Activated B cell treated with CpG ODN at 0.5 μM for 24 hours (primary cell): ENCODE data around the gene TMPO. TPM values are rescaled to one million over a fixed set of nuclear protein-coding genes. Genes with fewer than 3 reads are reported as not detected.
"Not testable (repeated sequence)": the region's sequence is repeated elsewhere in the genome, so short reads cannot be mapped to it uniquely, and the experiment has no call there.

ENCODE experiments used
- ATAC-seq: fragments of 200-7000 bp; cut with Tn5 transposase; one replicate; pipeline ENCODE4 v1.10.0; 2021; ENCODE audit warnings: low read depth, mild to moderate bottlenecking, moderate library complexity
- CTCF ChIA-PET: fragments of 350-600 bp; sonication (Branson Sonifier 250); formaldehyde crosslinking; loops from one replicate; lab custom pipeline; 2021; ENCODE audit warnings: antibody characterized with exemption; lab: Charles Lee
- POLR2A ChIA-PET: fragments of 350-600 bp; sonication (Branson Sonifier 250); formaldehyde crosslinking; loops from one replicate; lab custom pipeline; 2021; ENCODE audit warnings: antibody characterized with exemption; lab: Charles Lee
- DNase-seq: peaks from one replicate; pipeline ENCODE4 v3.0.0; 2022
- H3K27ac Mint-ChIP-seq: one replicate; pipeline ENCODE4 v1.8.0; 2020; ENCODE audit warnings: mixed read lengths
- H3K27me3 Mint-ChIP-seq: one replicate; pipeline ENCODE4 v1.8.0; 2021; ENCODE audit warnings: mixed read lengths
- H3K36me3 Mint-ChIP-seq: one replicate; pipeline ENCODE4 v1.8.0; 2021; ENCODE audit warnings: low read depth, mixed read lengths
- H3K4me1 Mint-ChIP-seq: one replicate; pipeline ENCODE4 v1.8.0; 2021; ENCODE audit warnings: mixed read lengths
- H3K4me3 Mint-ChIP-seq: one replicate; pipeline ENCODE4 v1.8.0; 2020; ENCODE audit warnings: mild to moderate bottlenecking, mixed read lengths
- H3K9me3 Mint-ChIP-seq: one replicate; pipeline ENCODE4 v1.8.0; 2020; ENCODE audit warnings: mixed read lengths
- intact Hi-C: fragments of 100-400 bp; cut with micrococcal nuclease; formaldehyde crosslinking; loops from one replicate; pipeline ENCODE4 v1.15.1; 2024
- total RNA-seq: library from RNA; stranded (reverse); gene quantifications from 2 replicates; pipeline ENCODE4 v1.2.3, GENCODE V29; 2022
- TF ChIP-seq, protein P1 (sequence below): fragments of 200-600 bp; IDR thresholded peaks from one replicate; pipeline ENCODE4 v1.8.0; 2022; ENCODE audit warnings: antibody characterized with exemption, mild to moderate bottlenecking

The TMPO gene
- total RNA-seq, 1 donor from 2014 or later = 115 TPM

DNA sequence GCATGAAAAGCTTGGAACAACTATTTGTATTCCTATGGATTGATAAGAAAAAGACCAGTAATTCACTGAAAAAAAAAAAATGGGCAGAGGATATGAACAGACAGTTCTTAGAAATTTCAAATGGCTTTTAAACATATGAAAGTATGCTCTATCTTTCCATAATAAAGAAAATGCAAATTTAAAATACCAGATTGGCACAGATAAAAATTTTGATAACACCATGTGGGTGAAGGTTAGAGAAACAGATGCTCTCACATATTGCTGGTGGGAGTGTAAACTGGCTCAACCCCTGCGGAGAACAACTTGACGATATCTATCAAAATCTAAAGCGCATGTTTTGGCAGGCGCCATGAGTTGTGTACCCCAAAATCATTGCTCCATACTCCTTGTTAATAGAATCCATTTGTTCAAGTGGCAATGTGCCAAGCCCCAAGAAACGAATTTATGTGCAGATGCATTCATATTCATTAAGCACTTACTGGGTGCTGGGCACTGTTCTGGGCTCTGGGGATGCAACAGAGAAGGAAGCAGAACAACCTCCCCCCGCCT is 29.5 kb upstream of the TMPO start:
- intact Hi-C loops = no loop called here
- CTCF ChIA-PET = no interaction called here
- Mint-ChIP-seq H3K4me3 (no peak overlapping the region), H3K27me3 (peaks cover 2% of the 10 kb centered on the region), H3K27ac (no peak overlapping the region), H3K9me3 (no peaks in the 10 kb centered on the region), H3K4me1 (peaks cover under 1% of the 10 kb centered on the region), H3K36me3 (no peaks in the 10 kb centered on the region)
- TF ChIP-seq, protein P1, sequence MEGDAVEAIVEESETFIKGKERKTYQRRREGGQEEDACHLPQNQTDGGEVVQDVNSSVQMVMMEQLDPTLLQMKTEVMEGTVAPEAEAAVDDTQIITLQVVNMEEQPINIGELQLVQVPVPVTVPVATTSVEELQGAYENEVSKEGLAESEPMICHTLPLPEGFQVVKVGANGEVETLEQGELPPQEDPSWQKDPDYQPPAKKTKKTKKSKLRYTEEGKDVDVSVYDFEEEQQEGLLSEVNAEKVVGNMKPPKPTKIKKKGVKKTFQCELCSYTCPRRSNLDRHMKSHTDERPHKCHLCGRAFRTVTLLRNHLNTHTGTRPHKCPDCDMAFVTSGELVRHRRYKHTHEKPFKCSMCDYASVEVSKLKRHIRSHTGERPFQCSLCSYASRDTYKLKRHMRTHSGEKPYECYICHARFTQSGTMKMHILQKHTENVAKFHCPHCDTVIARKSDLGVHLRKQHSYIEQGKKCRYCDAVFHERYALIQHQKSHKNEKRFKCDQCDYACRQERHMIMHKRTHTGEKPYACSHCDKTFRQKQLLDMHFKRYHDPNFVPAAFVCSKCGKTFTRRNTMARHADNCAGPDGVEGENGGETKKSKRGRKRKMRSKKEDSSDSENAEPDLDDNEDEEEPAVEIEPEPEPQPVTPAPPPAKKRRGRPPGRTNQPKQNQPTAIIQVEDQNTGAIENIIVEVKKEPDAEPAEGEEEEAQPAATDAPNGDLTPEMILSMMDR = no peak
- POLR2A ChIA-PET = interaction anchor here (0.6 kb wide), 1 partner anchor 160 kb away, joined by 4 read pairs; no protein-coding TSS in a partner anchor
- DNase-seq = no peak
- no peak for ATAC-seq

DNA sequence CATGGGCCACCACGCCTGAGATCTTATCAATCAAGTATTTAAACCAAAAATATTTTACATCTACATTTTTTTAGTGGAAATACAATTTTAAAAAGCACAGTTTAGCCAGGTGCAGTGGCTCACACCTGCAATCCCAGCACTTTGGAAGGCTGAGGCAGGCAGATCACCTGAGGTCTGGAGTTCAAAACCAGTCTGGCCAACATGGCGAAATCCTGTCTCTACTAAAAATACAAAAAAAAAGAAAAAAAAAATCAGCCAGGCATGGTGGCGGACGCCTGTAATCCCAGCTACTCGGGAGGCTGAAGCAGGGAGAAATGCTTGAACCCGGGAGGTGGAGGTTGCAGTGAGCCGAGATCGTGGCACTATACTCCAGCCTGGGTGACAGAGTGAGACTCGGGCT is 27.0 kb upstream of the TMPO start:
- H3K27ac Mint-ChIP-seq, H3K9me3 Mint-ChIP-seq, H3K4me3 Mint-ChIP-seq, H3K27me3 Mint-ChIP-seq, intact Hi-C loops, H3K4me1 Mint-ChIP-seq, H3K36me3 Mint-ChIP-seq, ATAC-seq, DNase-seq: not testable (repeated sequence)
- ChIA-PET POLR2A (interaction anchor here (1.2 kb wide), 1 partner anchor 44 kb away, joined by 4 read pairs; no protein-coding TSS in a partner anchor), CTCF (interaction anchor here (4.0 kb wide), 1 partner anchor 44 kb away, joined by 32 read pairs; no protein-coding TSS in a partner anchor)

DNA sequence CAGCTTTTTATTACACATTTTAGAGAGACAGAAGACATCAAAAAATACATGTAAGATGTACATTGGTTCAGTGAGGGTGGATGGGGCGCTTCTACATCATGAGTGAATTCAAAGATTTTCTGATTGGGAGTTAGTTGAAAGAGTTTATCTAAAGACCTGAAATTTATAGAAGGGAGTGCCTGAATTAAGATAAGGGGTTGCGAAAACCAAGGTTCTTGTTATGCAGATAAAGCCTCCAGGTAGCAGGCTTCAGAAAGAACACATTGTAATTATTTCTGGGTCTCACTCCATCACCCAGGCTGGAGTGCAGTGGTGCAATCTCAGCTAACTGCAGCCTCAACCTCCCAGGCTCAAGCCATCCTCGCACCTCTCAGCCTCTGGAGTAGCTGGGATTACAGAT is 26.2 kb upstream of the TMPO start:
- Mint-ChIP-seq H3K4me3 (no peak overlapping the region), H3K9me3 (no peaks in the 10 kb centered on the region), H3K4me1 (peaks cover 4% of the 10 kb centered on the region), H3K27me3 (peaks cover 2% of the 10 kb centered on the region), H3K27ac (no peak overlapping the region), H3K36me3 (no peaks in the 10 kb centered on the region)
- POLR2A ChIA-PET = interaction anchor here (2.4 kb wide), 1 partner anchor 27 kb away, joined by 38 read pairs; the partner anchor contains the start of gene TMPO
- CTCF ChIA-PET = interaction anchor here (4.0 kb wide), 1 partner anchor 43 kb away, joined by 32 read pairs; no protein-coding TSS in a partner anchor
- DNase-seq (no peak), ATAC-seq (no peak)
- intact Hi-C loops = no loop called here
- TF ChIP-seq, protein P1 = no peak

DNA sequence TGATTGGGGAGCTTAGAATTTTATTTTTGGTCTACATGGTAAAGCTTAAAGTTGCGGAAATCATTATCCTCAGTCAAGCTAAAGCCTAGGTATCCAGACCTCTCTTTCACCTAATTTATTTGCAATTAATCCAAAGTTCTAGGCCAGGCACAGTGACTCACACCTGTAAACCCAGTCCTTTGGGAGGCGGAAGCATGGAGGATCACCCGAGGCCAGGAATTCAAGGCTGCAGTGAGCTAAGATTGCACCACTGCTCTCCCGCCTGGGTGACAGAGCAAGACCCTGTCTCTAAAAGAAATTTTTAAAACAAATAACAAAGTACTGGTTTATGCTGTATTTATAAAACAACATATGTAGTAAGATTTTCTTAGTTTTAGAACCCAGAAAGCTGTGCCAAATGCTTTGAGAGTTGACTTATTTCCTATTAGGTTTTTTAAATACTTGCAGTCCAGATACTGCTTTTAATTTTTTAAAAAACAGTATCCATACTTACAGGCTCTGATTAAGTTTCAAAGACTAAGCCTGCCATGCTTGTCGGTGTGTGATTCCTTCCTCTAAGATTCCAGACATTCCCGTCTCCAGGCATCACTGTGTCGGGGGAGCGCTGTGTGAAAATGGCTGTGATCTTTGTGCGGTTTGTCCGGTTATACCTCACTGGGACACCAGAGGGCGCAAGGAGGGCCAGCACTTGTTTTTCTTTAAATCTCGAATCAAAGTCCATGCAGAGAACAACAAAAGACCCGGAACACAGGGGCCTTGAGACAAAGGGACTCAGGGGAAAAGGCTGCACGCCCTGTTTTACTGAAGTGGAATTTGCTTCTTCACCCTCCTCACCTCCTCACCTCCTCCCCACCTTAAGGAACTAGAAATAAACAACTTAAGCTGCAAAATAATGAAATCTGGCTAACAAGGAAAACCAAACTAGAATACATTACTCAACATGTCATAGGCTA is 24.6 kb upstream of the TMPO start:
- peak; percentile 72 for DNase-seq
- peak; percentile 98 for ATAC-seq
- H3K4me1 Mint-ChIP-seq = peaks cover 4% of the 10 kb centered on the region
- H3K36me3 Mint-ChIP-seq = no peaks in the 10 kb centered on the region
- peaks cover under 1% of the 10 kb centered on the region for H3K27me3 Mint-ChIP-seq
- peak overlapping the region; percentile 12 for H3K4me3 Mint-ChIP-seq
- CTCF ChIA-PET = interaction anchor here (0.6 to 5.7 kb wide), 14 partner anchors 10 to 164 kb away, joined by 3 to 101 read pairs (median 4); partner anchors contain the start of genes SLC25A3 and TMPO
- TF ChIP-seq, protein P1 = no peak
- H3K9me3 Mint-ChIP-seq = no peaks in the 10 kb centered on the region
- intact Hi-C loops = loop anchor here (1.0 to 2.0 kb wide), 6 partner anchors 13 to 164 kb away; partner anchors contain the start of genes APAF1 and IKBIP
- POLR2A ChIA-PET = interaction anchor here (0.6 to 2.4 kb wide), 5 partner anchors 12 to 154 kb away, joined by 3 to 38 read pairs (median 4); partner anchors contain the start of genes IKBIP, SLC25A3 and TMPO
- peak overlapping the region; percentile 82 for H3K27ac Mint-ChIP-seq

DNA sequence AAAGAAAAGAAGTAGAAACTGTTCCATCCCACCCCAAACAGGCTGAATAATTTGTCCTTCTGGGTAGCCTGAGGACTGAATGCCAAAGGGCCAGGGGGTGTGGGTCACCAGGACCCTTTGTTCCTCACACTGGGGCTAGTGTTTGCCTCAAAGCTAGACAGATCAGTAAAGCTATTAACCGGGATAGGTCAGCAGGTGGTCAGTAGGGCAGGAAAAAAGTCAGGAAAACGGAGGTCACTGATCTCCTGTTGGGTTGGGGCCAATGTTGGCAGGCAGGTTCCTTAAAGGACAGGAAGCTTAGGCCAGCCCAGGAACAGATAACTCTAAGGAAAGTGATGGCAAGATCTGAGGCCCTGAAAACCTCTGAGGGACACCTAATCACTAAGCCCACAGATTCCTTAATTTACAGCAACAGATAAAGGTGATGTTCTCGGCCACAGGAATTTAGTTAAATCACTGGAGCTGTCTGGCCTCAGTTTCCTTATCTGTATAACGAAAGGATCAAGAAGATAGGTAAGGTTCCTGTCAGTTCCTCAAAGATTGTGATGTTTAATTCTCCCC is 22.7 kb upstream of the TMPO start:
- no peak for DNase-seq
- Mint-ChIP-seq H3K4me1 (peaks cover 11% of the 10 kb centered on the region), H3K9me3 (no peaks in the 10 kb centered on the region), H3K4me3 (no peak overlapping the region), H3K27me3 (no peaks in the 10 kb centered on the region), H3K36me3 (no peaks in the 10 kb centered on the region), H3K27ac (no peak overlapping the region)
- ATAC-seq = no peak
- ChIA-PET POLR2A (interaction anchor here (0.7 to 1.4 kb wide), 2 partner anchors 18 to 23 kb away, joined by 3 to 4 read pairs; partner anchors contain the start of gene TMPO), CTCF (interaction anchor here (4.0 to 5.7 kb wide), 2 partner anchors 23 to 40 kb away, joined by 32 to 101 read pairs; partner anchors contain the start of gene TMPO)
- intact Hi-C loops = no loop called here
- TF ChIP-seq, protein P1 = no peak

DNA sequence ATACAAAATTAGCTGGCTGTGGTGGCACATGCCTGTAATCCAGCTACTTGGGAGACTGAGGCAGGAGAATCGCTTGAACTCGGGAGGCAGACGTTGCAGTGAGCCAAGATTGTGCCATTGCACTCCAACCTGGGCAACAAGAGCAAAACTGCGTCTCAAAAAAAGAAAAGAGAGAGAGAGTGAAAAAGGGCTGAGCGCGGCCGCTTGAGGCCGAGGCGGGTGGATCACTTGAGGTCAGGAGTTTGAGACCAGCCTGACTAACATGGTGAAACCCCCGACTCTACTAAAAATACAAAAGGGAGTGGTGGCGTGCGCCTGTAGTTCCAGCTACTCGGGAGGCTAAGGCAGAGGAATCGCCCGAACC is 14.1 kb upstream of the TMPO start:
- POLR2A ChIA-PET = interaction anchor here (1.5 kb wide), 1 partner anchor 14 kb away, joined by 10 read pairs; the partner anchor contains the start of gene TMPO
- not testable (repeated sequence) for H3K27ac Mint-ChIP-seq, ATAC-seq

More for the DNA sequence above, 14.1 kb upstream of the TMPO start:
- H3K4me3 Mint-ChIP-seq = peak overlapping the region; percentile 53
- peaks cover 34% of the 10 kb centered on the region for H3K4me1 Mint-ChIP-seq
- intact Hi-C loops = loop anchor here (5.0 to 10.0 kb wide), 2 partner anchors 1644 to 1766 kb away; partner anchors contain the start of genes BLTP3B, DEPDC4 and SCYL2
- DNase-seq, H3K27me3 Mint-ChIP-seq, H3K9me3 Mint-ChIP-seq: not testable (repeated sequence)
- CTCF ChIA-PET = interaction anchor here (0.9 kb wide), 1 partner anchor 10 kb away, joined by 3 read pairs; no protein-coding TSS in a partner anchor
- peaks cover 15% of the 10 kb centered on the region for H3K36me3 Mint-ChIP-seq
